H1 (cell line): Measurements from ENCODE around the gene TACC2. TPM values are rescaled to one million over a fixed set of nuclear protein-coding genes. Genes with fewer than 3 reads are reported as not detected.

Source experiments
- CTCF ChIA-PET: fragments of 300-600 bp; sonication (Branson Sonifier 250); formaldehyde crosslinking; loops from one replicate; lab custom pipeline; 2021; ENCODE audit not compliant: partially characterized antibody; lab: Charles Lee
- POLR2A ChIA-PET: fragments of 300-600 bp; sonication (Branson Sonifier 250); formaldehyde crosslinking; loops from one replicate; lab custom pipeline; 2021; ENCODE audit warnings: inconsistent platforms; ENCODE audit not compliant: partially characterized antibody; lab: Charles Lee
- DNase-seq, 2 experiments: peaks; one replicate each; pipeline versions ENCODE4 v3.0.0 to v3.0.0-alpha.2; 2010 to 2022; ENCODE audit warnings: low spot score in 2 of 2, low read depth in 1 of 2, mixed read lengths in 1 of 2
- FAIRE-seq: peaks from 2 replicates; lab custom pipeline; 2011; peaks lifted over from hg19 to GRCh38; lab: Jason Lieb, UNC
- H2AFZ ChIP-seq: 2 replicates; pipeline ENCODE4 v1.8.1; 2012; ENCODE audit warnings: low read length, inconsistent platforms
- H2AK5ac ChIP-seq: 2 replicates; pipeline ENCODE4 v1.6.1; 2013; ENCODE audit warnings: low read depth, low read length
- H2BK120ac ChIP-seq: replicated peaks from 2 replicates; pipeline ENCODE3; 2013; ENCODE audit warnings: low read depth, low read length, inconsistent platforms
- H2BK12ac ChIP-seq: 2 replicates; pipeline ENCODE4 v1.6.1; 2013; ENCODE audit warnings: low read depth, low read length
- H2BK15ac ChIP-seq: 2 replicates; pipeline ENCODE4 v1.6.1; 2013; ENCODE audit warnings: low read length
- H2BK20ac ChIP-seq: 2 replicates; pipeline ENCODE4 v1.6.1; 2013; ENCODE audit warnings: low read length
- H2BK5ac ChIP-seq: 2 replicates; pipeline ENCODE4 v1.6.1; 2013; ENCODE audit warnings: low read depth, low read length
- H3K14ac ChIP-seq: 2 replicates; pipeline ENCODE4 v1.6.1; 2013; ENCODE audit warnings: inconsistent platforms; ENCODE audit not compliant: insufficient read length
- H3K18ac ChIP-seq: 2 replicates; pipeline ENCODE4 v1.6.1; 2013; ENCODE audit warnings: low read length; ENCODE audit errors: extremely low read depth
- H3K23ac ChIP-seq: 2 replicates; pipeline ENCODE4 v1.6.1; 2013; ENCODE audit warnings: inconsistent platforms; ENCODE audit not compliant: insufficient read length
- H3K23me2 ChIP-seq: 2 replicates; pipeline ENCODE4 v1.6.1; 2013; ENCODE audit warnings: low read depth, low read length
- H3K27ac ChIP-seq: 2 replicates; pipeline ENCODE4 v1.6.1; 2011; ENCODE audit warnings: low read depth, low read length, inconsistent platforms
- H3K27me3 ChIP-seq, 4 experiments: replicated peaks in 1 of 4; 1 replicate in 1 of 4; 2 replicates in 3 of 4; pipeline versions ENCODE4 v1.6.1 to v1.8.1; 2011 to 2013; ENCODE audit warnings: low read length in 3 of 4, mild to moderate bottlenecking in 3 of 4, inconsistent platforms in 2 of 4, mixed read lengths in 2 of 4, moderate library complexity in 1 of 4; ENCODE audit not compliant: control insufficient read depth in 3 of 4, insufficient read depth in 3 of 4; ENCODE audit errors: extremely low read depth in 1 of 4
- H3K36me3 ChIP-seq, 4 experiments: 2 replicates each; pipeline versions ENCODE4 v1.6.1 to v1.8.1; 2011 to 2013; ENCODE audit warnings: mild to moderate bottlenecking in 4 of 4, low read length in 3 of 4, moderate library complexity in 2 of 4, control low read depth in 1 of 4, inconsistent platforms in 1 of 4; ENCODE audit not compliant: insufficient read depth in 4 of 4, control insufficient read depth in 2 of 4
- H3K4ac ChIP-seq: replicated peaks from 2 replicates; pipeline ENCODE3; 2013; ENCODE audit warnings: low read length, low read depth, mixed read lengths, inconsistent platforms; ENCODE audit not compliant: insufficient read length
- H3K4me1 ChIP-seq, 4 experiments: replicated peaks in 1 of 4; 1 replicate in 1 of 4; 2 replicates in 3 of 4; pipeline versions ENCODE4 v1.6.1 to v1.8.1; 2011 to 2013; ENCODE audit warnings: low read length in 3 of 4, inconsistent platforms in 2 of 4, mixed read lengths in 1 of 4; ENCODE audit not compliant: insufficient read depth in 4 of 4, control insufficient read depth in 3 of 4
- H3K4me2 ChIP-seq, 2 experiments: 2 replicates each; pipeline versions ENCODE4 v1.6.1 to v1.8.1; 2011 to 2013; ENCODE audit warnings: low read depth in 2 of 2, low read length in 2 of 2, control low read depth in 1 of 2, inconsistent platforms in 1 of 2, mild to moderate bottlenecking in 1 of 2; ENCODE audit not compliant: insufficient read depth in 1 of 2
- H3K4me3 ChIP-seq, 4 experiments: fragments of 200-600, 300-600 bp in 1 of 4; sonication (generic), shearing (Covaris generic), sonication (Bioruptor Twin) in 1 of 4; 2 replicates each; pipeline versions ENCODE4 v1.5.1 to v1.8.1; 2011 to 2016; ENCODE audit warnings: low read length in 4 of 4, low read depth in 3 of 4, control low read depth in 2 of 4, inconsistent platforms in 2 of 4, mild to moderate bottlenecking in 2 of 4, mixed read lengths in 1 of 4, moderate library complexity in 1 of 4; ENCODE audit not compliant: insufficient read depth in 2 of 4; ENCODE audit errors: extremely low read depth in 1 of 4
- H3K56ac ChIP-seq: replicated peaks from 2 replicates; pipeline ENCODE3; 2013; ENCODE audit warnings: low read depth, mild to moderate bottlenecking, mixed read lengths, low read length, inconsistent platforms; ENCODE audit not compliant: insufficient read length
- H3K79me1 ChIP-seq: 2 replicates; pipeline ENCODE4 v1.6.1; 2013; ENCODE audit warnings: low read depth, low read length, control low read depth
- H3K79me2 ChIP-seq, 2 experiments: 2 replicates each; pipeline versions ENCODE4 v1.6.1 to v1.8.1; 2012 to 2013; ENCODE audit warnings: low read length in 2 of 2, mild to moderate bottlenecking in 2 of 2, inconsistent platforms in 1 of 2; ENCODE audit not compliant: insufficient read depth in 2 of 2, control insufficient read depth in 1 of 2
- H3K9ac ChIP-seq, 4 experiments: replicated peaks in 1 of 4; 1 replicate in 1 of 4; 2 replicates in 3 of 4; pipeline versions ENCODE4 v1.6.1 to v1.8.1; 2011 to 2013; ENCODE audit warnings: low read depth in 3 of 4, low read length in 3 of 4, control low read depth in 2 of 4, mild to moderate bottlenecking in 2 of 4, moderate library complexity in 2 of 4, inconsistent platforms in 1 of 4; ENCODE audit errors: extremely low read depth in 1 of 4
- H3K9me3 ChIP-seq, 2 experiments: 2 replicates each; pipeline versions ENCODE4 v1.6.1 to v1.8.1; 2012 to 2013; ENCODE audit warnings: mild to moderate bottlenecking in 2 of 2, moderate library complexity in 2 of 2, control low read depth in 1 of 2, inconsistent platforms in 1 of 2, low read depth in 1 of 2, low read length in 1 of 2, mixed read lengths in 1 of 2; ENCODE audit not compliant: insufficient read depth in 2 of 2
- H4K20me1 ChIP-seq, 2 experiments: replicated peaks in 1 of 2; 2 replicates each; pipeline versions ENCODE3 to v1.8.1; 2011 to 2013; ENCODE audit warnings: inconsistent platforms in 2 of 2, low read length in 2 of 2, mild to moderate bottlenecking in 1 of 2; ENCODE audit not compliant: insufficient read depth in 2 of 2, control insufficient read depth in 1 of 2
- H4K5ac ChIP-seq: 2 replicates; pipeline ENCODE4 v1.6.1; 2013; ENCODE audit warnings: low read length, low read depth, mixed read lengths, inconsistent platforms; ENCODE audit not compliant: insufficient read length
- H4K8ac ChIP-seq: 2 replicates; pipeline ENCODE4 v1.8.0; 2013; ENCODE audit warnings: mild to moderate bottlenecking, moderate library complexity, low read length, inconsistent platforms; ENCODE audit not compliant: insufficient read depth; ENCODE audit errors: extremely low read depth
- H4K91ac ChIP-seq: replicated peaks from 2 replicates; pipeline ENCODE3; 2013; ENCODE audit warnings: low read length, mixed read lengths, inconsistent platforms; ENCODE audit not compliant: insufficient read length
- CHD2 ChIP-seq: IDR thresholded peaks from 2 replicates; pipeline ENCODE4 v1.6.1; 2012; ENCODE audit warnings: low read length, improper control_type of control experiment
- POLR2A ChIP-seq, 2 experiments: IDR thresholded peaks; 1 replicate in 1 of 2; 2 replicates in 1 of 2; pipeline ENCODE4 v1.6.1; 2011; ENCODE audit warnings: low read depth in 2 of 2, low read length in 2 of 2, mild to moderate bottlenecking in 2 of 2; ENCODE audit errors: control extremely low read depth in 1 of 2
- TAF1 ChIP-seq: IDR thresholded peaks from 2 replicates; pipeline ENCODE4 v1.6.1; 2011; ENCODE audit warnings: mild to moderate bottlenecking, low read depth, low read length
- WGBS, 2 experiments: shearing (Covaris generic) in 1 of 2; methylation state at CpG; one replicate each; pipeline versions ENCODE4 v1.1.6 to v1.1.7; 2013 to 2015; ENCODE audit warnings: low lambda C conversion rate in 2 of 2, mixed read lengths in 2 of 2, inconsistent platforms in 1 of 2, low coverage in 1 of 2, missing lambda C conversion rate in 1 of 2; ENCODE audit not compliant: insufficient replicate concordance in 2 of 2, insufficient coverage in 1 of 2, insufficient read length in 1 of 2; ENCODE audit errors: extremely low coverage in 1 of 2, missing lambda C conversion rate in 1 of 2; 5-methylcytosine and 5-hydroxymethylcytosine counted together
- polyA plus RNA-seq, 7 experiments: library from polyadenylated mRNA; depleted of rRNA in 3 of 7; stranded (reverse) in 5 of 7; unstranded in 2 of 7; fragments of >200 nt in 5 of 7; fragments of 200-250 nt in 2 of 7; gene quantifications; 1 replicate in 5 of 7; 2 replicates in 1 of 7; 4 replicates in 1 of 7; pipeline versions ENCODE4 v1.2.1 to v1.2.3, GENCODE V29; 2011 to 2013; ENCODE audit warnings: missing spikeins in 2 of 7, mixed read lengths in 2 of 7
- total RNA-seq: library from RNA; stranded (reverse); fragmentation: NEBNext Ultra II Directional; extraction: Animal tissue kit (Norgen Biotek cat#: 25700); gene quantifications from 2 replicates; pipeline ENCODE4 v1.2.1, GENCODE V29; 2021
- TF ChIP-seq, protein P1 (sequence below): IDR thresholded peaks from 2 replicates; pipeline ENCODE4 v1.6.1; 2012; ENCODE audit warnings: low read length, inconsistent platforms
- TF ChIP-seq, protein P2 (sequence below): IDR thresholded peaks from 2 replicates; pipeline ENCODE4 v1.6.1; 2012; ENCODE audit warnings: inconsistent platforms

Gene TACC2
- total and polyA plus RNA-seq, 2 of the 8 experiments (the other 6 are each of a cell fraction or from before 2014, with no cell fraction given): 21.2 to 46.6 TPM

DNA sequence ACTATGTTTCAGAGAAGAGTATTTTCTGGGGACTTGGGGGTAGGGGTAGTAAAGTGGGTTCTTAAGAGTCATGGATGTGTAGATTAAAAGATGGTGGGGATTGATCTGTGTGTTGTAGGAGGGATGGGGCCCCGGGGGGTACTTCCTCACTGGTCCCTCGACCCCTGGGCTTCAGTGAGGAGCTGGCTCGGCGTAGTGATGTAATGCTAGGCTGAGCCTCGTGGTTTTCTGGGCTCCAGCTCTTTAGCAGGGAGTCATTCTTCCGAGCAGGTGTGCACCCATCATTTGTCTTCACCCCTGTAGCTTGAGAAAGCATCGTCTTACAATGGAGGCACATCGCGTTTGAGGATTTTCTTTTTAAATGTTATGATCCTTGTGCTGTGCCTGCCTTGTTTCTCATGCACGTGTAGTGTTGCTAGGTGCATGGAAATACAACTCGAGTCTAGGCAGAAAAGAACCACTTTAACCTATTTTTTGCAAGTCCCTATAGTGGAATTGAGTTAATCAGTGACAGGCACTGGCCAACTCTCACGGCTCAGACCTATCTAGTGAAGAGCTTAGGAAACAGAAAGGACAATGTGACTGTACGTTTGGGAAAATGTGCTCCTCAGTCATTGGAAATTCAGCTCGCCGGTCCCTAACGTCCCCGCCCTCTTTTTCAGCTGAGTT is 176.0 kb downstream of the TACC2 start:
- peaks cover 3 to 17% of the 10 kb centered on the region in 2 experiments for H4K20me1 ChIP-seq
- H3K4ac ChIP-seq: no peak overlapping the region
- no peak overlapping the region for H4K5ac ChIP-seq
- ChIA-PET POLR2A (interaction anchor here (0.7 to 12.6 kb wide), 9 partner anchors 9 to 56 kb away, joined by 3 to 237 read pairs (median 4); no protein-coding TSS in a partner anchor), CTCF (interaction anchor here (1.1 to 4.5 kb wide), 11 partner anchors 10 to 43 kb away, joined by 3 to 30 read pairs (median 5); no protein-coding TSS in a partner anchor)
- no peak for TF ChIP-seq CHD2
- TF ChIP-seq, protein P1, sequence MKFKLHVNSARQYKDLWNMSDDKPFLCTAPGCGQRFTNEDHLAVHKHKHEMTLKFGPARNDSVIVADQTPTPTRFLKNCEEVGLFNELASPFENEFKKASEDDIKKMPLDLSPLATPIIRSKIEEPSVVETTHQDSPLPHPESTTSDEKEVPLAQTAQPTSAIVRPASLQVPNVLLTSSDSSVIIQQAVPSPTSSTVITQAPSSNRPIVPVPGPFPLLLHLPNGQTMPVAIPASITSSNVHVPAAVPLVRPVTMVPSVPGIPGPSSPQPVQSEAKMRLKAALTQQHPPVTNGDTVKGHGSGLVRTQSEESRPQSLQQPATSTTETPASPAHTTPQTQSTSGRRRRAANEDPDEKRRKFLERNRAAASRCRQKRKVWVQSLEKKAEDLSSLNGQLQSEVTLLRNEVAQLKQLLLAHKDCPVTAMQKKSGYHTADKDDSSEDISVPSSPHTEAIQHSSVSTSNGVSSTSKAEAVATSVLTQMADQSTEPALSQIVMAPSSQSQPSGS: peak; percentile 75; the same call in 1 of the 2 replicates
- TF ChIP-seq POLR2A (IDR thresholded peaks at IDR 0.05; ENCODE audit: control extremely low read depth in 1 of 2, low read depth in 2 of 2, low read length in 2 of 2): 0 out of 3 replicates have a peak, but pooled peaks of 1 of the 2 experiments have one; percentile 1
- peak; percentile 29; the same call in 1 of the 2 replicates for TF ChIP-seq TAF1
- TF ChIP-seq, protein P2, sequence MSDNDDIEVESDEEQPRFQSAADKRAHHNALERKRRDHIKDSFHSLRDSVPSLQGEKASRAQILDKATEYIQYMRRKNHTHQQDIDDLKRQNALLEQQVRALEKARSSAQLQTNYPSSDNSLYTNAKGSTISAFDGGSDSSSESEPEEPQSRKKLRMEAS: peak; percentile 52; the same call in 1 of the 2 replicates
- no peak overlapping the region for H3K23ac ChIP-seq
- peak overlapping the region; percentile 77; the same call in 1 of the 2 replicates for H2BK12ac ChIP-seq
- peak overlapping the region; percentile 37; the same call in 1 of the 2 replicates for H2BK15ac ChIP-seq
- H3K4me1 ChIP-seq: peaks cover 11 to 38% (median 23%) of the 10 kb centered on the region in 4 experiments
- peaks cover 0 to 6% (median 0%) of the 10 kb centered on the region in 4 experiments; a peak in 1 of 8 replicates for H3K36me3 ChIP-seq
- DNase-seq: no peak
- no peak overlapping the region for H4K8ac ChIP-seq
- H4K91ac ChIP-seq: no peak overlapping the region
- H3K56ac ChIP-seq: no peak overlapping the region
- H3K27ac ChIP-seq: no peak overlapping the region
- peak overlapping the region; percentile 83 for H2AK5ac ChIP-seq
- peak overlapping the region; percentile 88; the same call in 1 of the 2 replicates for H3K18ac ChIP-seq
- FAIRE-seq: peak; percentile 72
- H3K4me3 ChIP-seq: peak overlapping the region; percentile 73 to 87 (median 84)
- H2BK120ac ChIP-seq: no peak overlapping the region
- no peak overlapping the region for H2AFZ ChIP-seq
- H3K79me2 ChIP-seq: peaks cover 6 to 60% of the 10 kb centered on the region in 2 experiments; a peak in 3 of 4 replicates
- peaks cover 20% of the 10 kb centered on the region for H3K79me1 ChIP-seq
- H3K9ac ChIP-seq: peak overlapping the region; percentile 31 to 91 (median 70)
- H2BK20ac ChIP-seq: no peak overlapping the region
- no peaks in the 10 kb centered on the region for H3K9me3 ChIP-seq
- peak overlapping the region; percentile 95 to 98 for H3K4me2 ChIP-seq
- peaks cover 12% of the 10 kb centered on the region for H3K23me2 ChIP-seq
- H3K27me3 ChIP-seq: peaks cover 0 to 2% (median 0%) of the 10 kb centered on the region in 4 experiments; a peak in 1 of 7 replicates
- WGBS, 2 experiments: 31% methylated on average over 17 of the region's 17 CpGs; no CpG with 5 or more reads in 1 of the 2 experiments
- H2BK5ac ChIP-seq: 0 out of 2 replicates have a peak overlapping the region, but pooled peaks have one; percentile 55
- no peak overlapping the region for H3K14ac ChIP-seq
